Lower leg skin (tissue), 3 donors: Measurements from ENCODE around the gene FTO.

Experiments
- CTCF ChIP-seq, 3 donors: fragments of 450-650 bp; IDR thresholded peaks; one replicate each; pipeline ENCODE4 v1.5.1; 2016; ENCODE audit warnings: antibody characterized with exemption in 3 of 3, mild to moderate bottlenecking in 3 of 3, moderate library complexity in 2 of 3
- POLR2A ChIP-seq, 2 donors: fragments of 450-650 bp; IDR thresholded peaks; one replicate each; pipeline ENCODE4 v1.6.1; 2016 to 2017; ENCODE audit warnings: antibody characterized with exemption in 2 of 2, mild to moderate bottlenecking in 1 of 2, moderate library complexity in 1 of 2

DNA sequence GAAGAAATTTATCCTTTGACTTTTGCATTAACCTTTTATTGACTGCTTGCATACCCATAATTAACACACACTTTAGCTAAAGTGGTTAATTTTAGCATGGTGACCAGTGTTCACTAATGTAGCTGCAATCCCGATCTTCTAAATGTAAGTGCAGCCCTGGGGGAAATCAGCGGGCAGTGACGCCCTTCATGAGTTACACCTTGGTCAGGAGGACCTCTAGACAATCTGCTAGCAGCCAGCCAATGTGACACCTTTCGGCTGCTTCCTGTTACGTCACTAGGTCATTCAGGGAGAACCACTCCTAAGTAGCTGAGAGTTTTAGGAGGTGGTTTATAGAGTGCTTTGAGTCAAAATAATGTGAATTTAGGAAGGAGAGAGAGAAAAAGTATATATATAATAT, 402.1 kb downstream of the FTO start:
- TF ChIP-seq CTCF (IDR thresholded peaks at IDR 0.05) (no peak), POLR2A (IDR thresholded peaks at IDR 0.05) (no peak)
